GM18517 (cell line): Measurements from ENCODE around the gene PTPRN2.
"Not testable (repeated sequence)": the region's sequence is repeated elsewhere in the genome, so short reads cannot be mapped to it uniquely, and the experiment has no call there.

Experiments used
- ATAC-seq: cut with Tn5 transposase; IDR thresholded peaks from one replicate; pipeline ENCODE4 v1.9.1; 2021; ENCODE audit warnings: mild to moderate bottlenecking, moderate library complexity; ENCODE audit not compliant: unreplicated experiment

PTPRN2 gene

GRCh38 chr7:158273756-158274342 is 313.8 kb downstream of the PTPRN2 start:
- not testable (repeated sequence) for ATAC-seq

GRCh38 chr7:158273138-158273651 is 314.4 kb downstream of the PTPRN2 start:
- no peak for ATAC-seq

- ATAC-seq: no peak
These were observed 315.0 kb downstream of the PTPRN2 start for GRCh38 chr7:158272509-158273137.

- no peak for ATAC-seq
These were observed 315.5 kb downstream of the PTPRN2 start for GRCh38 chr7:158272091-158272490.

GRCh38 chr7:158271646-158272045 is 316.0 kb downstream of the PTPRN2 start:
- no peak for ATAC-seq

GRCh38 chr7:158270856-158271413 is 316.7 kb downstream of the PTPRN2 start:
- ATAC-seq: no peak

- no peak for ATAC-seq
These were observed 317.4 kb downstream of the PTPRN2 start for GRCh38 chr7:158270106-158270775.

GRCh38 chr7:158268816-158269535 is 318.6 kb downstream of the PTPRN2 start:
- no peak for ATAC-seq

GRCh38 chr7:158267742-158268435 is 319.7 kb downstream of the PTPRN2 start:
- no peak for ATAC-seq

- ATAC-seq: no peak
These were observed 320.5 kb downstream of the PTPRN2 start for GRCh38 chr7:158266817-158267741.

GRCh38 chr7:158266426-158266816 is 321.2 kb downstream of the PTPRN2 start:
- no peak for ATAC-seq

- no peak for ATAC-seq
These were observed 321.9 kb downstream of the PTPRN2 start for GRCh38 chr7:158265743-158266080.

GRCh38 chr7:158264881-158265742 is 322.5 kb downstream of the PTPRN2 start:
- no peak for ATAC-seq

GRCh38 chr7:158263964-158264748 is 323.5 kb downstream of the PTPRN2 start:
- no peak for ATAC-seq

GRCh38 chr7:158263110-158263963 is 324.3 kb downstream of the PTPRN2 start:
- no peak for ATAC-seq

GRCh38 chr7:158262284-158263109 is 325.1 kb downstream of the PTPRN2 start:
- ATAC-seq: no peak
